CD4-positive, alpha-beta T cell treated with Interleukin-4 for 4 hours (primary cell): ENCODE results near the gene ASAP2.

ENCODE experiments used
- DNase-seq: peaks from one replicate; pipeline ENCODE4 v3.0.0-alpha.2; 2020

The ASAP2 gene

DNA sequence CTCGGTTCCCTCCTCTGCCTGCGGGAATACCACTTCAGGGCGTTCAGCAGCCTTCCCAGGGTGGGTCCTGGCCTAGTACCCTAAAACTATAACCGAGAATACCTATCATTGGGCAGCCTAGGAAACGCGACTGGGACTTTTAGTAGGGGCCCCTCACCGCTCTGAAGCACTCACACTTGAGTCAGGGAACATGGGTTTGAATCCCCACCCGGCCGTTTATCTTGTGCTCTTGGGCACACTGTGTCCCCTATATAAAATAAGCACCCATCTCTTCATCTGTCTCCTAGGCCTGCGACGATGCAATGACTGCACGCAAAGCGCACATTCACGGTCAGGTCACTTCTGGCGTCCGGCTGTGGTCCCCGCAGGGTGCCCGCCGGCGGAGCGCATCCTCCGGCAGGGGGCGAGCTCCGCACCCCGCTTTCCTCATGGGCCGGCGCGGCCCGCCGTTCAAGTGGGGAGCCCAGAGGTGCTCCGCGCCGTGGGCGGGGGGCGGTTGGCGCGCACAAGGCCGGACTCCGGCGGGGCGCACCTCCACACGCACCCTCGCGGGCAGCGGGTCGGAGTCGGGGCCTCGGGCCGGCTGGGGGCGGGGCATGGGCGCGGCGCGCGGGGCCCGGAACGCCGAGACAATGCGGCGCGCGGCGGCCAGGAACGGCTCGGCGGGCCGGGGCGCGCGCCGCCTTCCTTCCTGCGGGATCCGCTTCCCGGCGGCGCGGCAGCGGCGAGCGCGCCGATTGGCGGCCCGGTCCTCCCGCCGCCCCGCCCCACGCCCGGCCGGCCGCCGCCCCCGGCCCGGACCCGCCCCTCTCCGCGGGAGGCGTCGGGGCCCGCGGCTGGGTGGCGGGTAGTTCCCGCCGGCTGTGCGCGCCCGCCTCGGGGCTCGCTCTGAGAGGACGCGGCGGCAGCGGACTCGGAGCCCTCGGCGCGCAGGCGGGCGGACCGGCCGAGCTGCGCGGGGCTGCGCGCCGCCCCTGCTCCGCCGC lies at the start of gene ASAP2:
TSS of gene ASAP2 (plus strand) at position 850 of the 986 bp plus-strand sequence. CDS start 293 bp downstream, outside the sequence.
- DNase-seq: no peak

DNA sequence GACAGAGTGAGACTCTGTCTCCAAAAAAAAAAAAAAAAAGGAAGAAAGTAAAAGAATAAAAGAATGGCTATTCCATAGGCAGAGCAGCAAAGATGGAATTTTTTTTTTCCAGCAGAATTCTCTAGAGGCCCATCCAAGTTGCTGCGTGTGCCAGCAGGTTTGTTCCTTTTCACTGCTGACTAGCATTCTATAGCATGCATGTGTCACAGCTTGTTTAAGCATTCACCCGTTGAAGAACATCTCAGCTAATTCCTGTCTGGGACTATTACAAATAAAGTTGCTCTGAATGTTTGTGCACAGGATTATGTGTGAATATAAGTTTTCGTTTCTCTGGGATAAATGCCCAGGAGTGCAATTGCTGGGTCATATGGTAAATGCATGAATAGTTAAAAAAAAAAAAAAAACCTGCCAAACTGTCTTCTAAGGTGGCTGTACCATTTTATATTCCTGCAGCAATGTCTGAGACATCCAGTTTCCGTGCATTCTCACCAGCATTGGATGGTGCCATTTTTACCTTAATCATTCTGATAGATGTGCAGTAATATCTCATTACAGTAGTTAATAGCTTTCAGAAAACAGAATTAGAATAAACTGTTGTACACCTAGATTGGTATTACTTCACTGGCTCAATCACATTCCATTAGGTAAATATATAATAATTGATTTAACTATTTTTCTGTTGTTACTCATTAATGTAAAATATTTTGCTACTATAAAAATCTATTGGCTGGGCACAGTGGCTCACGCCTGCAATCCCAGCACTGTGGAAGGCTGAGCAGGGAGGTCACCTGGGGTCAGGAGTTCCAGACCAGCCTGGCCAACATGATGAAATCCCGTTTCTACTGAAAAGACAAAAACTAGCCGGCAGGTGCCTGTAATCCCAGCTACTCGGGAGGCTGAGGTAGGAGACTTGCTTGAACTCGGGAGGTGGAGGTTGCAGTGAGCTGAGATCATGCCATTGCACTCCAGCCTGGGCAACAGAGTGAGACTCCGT lies 47.5 kb upstream of the ASAP2 start:
- DNase-seq: no peak

DNA sequence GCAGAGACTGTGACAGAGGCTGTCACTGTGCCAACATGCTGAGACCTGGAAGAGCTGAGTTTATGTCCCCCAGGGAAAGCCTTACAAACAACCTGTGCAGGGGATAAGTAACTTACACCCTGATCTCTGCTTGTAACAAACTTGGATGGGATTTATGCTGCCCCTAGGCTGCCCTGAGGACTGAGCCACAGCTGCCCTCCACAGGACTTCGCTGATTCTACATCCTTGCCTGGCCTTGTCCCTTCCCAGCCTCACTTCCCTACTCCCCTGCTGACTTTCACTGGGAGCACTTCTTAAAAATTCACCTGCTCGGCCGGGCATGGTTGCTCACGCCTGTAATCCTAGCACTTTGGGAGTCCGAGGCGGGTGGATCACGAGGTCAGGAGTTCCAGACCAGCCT lies 45.9 kb upstream of the ASAP2 start:
- DNase-seq: no peak

DNA sequence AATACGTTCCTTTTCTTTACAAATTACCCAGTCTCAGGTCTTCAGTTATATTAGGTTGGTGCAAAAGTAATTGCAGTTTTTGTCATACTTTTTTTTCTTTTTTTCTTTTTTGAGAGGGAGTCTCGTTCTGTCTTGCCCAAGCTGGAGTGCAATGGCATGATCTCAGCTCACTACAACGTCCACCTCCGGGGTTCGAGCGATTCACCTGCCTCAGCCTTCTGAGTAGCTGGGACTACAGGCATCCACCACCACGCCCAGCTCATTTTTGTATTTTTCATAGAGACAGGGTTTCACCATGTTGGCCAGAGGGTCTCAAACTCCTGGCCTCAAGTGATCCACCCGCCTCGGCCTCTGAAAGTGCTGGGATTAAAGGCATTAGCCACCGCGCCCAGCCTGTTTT lies 43.8 kb upstream of the ASAP2 start:
- DNase-seq: no peak

DNA sequence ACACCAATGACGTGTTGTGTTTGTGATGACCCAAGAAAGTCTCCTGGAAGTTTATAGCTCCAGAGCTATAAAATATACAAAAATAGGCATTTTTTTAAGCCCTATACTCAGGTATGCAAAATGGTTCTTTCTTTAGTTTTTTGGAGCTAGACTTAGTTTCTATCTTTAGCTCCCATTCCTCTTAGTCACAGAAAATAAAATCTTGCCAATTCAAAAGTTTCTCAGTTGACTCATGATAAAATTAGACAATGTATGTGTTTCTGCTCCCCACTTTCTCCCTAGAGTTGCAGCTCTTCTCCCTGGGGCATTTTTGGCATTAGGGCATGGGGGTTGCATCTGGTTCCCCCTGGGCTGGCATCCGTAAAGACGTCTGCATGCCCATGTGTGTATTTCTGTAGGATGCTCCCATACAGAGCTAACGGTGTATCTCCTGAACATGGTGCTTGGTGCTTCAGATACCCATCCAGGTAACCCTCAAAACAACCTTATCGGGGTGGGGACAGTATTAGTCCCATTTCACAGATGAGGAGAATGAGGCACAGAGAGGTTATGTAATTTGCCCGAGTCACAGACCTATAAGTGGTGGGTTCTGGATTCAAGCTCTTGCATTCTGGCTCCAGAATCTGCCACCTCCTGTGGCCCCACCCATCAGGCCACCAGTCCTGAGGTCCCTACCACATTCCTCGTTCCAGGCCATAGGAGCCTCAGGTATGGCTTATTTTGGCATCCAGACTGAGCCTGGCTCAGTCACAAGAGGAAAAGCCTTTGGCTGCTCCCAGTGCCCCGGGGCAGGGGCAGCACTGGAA lies 43.1 kb upstream of the ASAP2 start:
- DNase-seq: no peak

DNA sequence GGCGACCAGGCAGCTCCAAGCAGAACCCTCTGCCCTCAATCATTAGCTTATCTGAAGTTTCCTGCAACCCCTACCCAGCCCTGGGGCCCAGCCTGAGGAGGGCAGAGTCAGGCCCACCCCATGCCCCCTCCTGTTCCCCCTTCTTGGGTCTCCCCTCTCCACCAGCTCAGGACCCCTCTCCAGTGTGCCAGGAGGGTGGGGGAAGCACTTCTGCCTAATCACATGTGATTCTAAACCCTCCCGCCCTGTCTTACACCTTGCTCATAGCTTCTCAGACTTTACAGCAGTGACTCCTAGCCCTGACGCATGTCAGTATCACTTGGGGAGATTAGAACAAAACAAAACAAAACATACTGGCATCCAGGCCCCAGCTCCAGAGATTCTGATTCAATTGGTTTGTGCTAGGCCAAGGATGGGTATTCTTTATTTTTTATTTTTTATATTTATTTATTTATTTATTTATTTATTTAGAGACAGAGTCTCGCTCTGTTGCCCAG lies 42.5 kb upstream of the ASAP2 start:
- DNase-seq: no peak

DNA sequence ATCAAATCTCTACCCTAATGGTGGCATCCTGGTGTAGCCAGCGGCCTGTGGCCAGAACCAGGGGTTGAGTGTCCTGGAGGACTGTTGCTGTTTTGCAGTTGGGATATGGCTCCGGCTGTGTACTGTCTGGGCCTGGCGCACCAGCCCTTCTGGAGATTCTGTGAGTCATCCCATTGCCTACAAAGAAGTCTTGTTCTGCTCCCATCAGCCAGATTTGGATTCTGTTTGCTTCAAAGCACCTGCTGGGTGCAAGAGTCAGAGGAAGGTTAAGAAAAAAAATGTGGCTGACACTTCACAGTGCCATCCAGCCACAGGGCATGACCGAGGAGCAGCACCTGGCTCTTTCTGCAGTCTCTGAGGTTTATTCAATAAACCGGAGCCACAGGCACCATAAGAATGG lies 41.0 kb upstream of the ASAP2 start:
- no peak for DNase-seq

DNA sequence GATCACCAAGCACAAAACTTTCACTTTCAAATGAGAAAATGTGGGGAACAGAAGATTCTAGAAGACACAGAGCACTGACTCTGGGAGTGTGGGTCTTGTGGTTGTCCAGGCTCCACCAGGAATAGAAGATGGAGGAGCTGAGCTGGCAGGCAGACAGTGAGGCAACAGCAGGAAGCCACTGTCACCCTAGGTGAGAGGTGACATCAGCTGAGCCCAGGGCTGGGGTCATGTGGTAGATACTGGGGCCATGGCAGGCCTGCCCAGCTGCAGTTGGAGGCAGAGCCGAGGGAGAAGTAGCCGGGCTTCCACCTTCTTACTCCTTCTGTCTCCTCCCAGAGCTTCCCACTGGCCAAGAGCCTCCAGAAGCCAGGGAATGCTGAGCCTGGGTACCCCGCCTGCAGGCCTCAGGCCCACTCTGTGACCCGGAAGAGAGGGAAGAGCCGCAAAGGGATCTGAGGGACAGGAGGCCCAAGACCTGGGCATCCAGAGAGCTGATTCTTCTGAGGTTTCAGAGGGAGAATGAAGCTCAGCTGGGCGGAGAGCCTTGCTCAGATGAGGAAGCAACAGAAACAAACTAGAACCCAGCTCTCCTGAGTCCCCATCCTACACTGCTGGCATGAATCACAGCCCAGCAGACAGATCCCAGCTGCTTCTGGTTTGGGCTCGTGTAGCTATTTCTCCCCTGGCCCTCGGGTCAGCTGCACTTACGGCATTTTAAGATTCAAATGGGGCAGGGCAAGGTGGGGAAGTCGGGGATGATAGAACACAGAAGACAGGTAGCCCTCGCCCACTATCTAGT lies 39.8 kb upstream of the ASAP2 start:
- DNase-seq: no peak

DNA sequence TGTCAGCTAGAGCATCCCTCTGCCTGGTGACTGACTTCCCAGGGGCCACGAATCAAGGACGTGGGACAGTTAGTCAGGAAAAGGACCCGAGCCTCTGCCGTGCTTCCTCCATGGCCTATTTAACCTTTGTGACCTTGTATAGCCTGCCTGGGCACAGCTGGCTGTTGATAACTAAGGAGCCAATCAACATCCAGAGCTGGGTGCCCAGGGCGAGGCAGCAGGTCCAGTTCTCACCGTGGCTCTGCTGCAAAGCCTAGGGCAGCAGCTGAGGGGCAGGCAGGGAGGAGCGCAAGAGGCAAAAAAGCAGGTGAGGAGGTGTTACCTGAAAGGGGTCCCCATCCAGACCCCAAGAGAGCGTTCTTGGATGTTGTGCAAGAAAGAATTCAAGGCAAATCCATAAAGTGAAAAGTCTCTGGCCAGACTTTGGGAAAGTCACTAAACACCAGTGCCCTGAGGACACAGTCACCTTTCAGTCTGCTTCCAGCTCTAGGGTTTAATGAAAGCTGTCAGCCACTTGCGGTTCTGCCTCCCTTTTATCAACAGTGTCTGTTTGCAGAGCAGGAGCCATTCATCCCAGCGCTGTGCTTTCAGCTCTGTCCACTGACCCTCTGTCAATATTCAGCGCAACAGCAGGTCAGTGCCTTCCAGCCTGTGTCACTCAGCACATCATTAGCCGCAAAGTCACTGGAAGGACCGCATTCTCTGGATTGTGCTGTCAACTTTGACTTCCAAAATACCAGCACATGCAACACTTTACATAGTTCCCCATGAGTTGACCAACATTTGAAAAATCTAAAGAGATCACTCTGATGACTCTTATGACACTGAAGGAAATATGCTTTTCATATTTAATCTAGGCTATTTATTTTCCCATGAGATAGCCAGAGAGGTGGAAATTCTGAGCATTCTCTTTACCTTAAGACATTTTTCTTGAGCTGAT lies 38.6 kb upstream of the ASAP2 start:
- DNase-seq: no peak

DNA sequence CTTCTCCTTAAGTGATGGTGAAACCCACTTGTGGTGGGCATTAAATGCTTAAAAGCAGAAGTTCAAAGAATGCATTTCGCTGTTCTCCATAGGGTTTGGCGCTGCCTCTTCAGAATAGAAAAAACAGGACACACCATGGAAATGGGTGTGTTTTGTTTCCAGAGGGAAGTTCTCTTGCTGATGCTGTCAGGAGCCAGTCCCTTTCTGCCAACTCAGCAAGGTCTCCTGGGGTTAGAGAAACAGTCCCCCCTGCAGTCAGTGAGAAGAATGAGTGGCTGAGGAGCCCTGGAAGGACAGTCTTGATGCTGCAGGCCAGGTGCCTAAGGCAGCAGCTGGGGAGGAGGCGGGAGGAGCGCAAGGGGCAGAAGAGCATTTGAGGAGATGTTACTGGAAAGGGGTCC lies 37.8 kb upstream of the ASAP2 start:
- no peak for DNase-seq

DNA sequence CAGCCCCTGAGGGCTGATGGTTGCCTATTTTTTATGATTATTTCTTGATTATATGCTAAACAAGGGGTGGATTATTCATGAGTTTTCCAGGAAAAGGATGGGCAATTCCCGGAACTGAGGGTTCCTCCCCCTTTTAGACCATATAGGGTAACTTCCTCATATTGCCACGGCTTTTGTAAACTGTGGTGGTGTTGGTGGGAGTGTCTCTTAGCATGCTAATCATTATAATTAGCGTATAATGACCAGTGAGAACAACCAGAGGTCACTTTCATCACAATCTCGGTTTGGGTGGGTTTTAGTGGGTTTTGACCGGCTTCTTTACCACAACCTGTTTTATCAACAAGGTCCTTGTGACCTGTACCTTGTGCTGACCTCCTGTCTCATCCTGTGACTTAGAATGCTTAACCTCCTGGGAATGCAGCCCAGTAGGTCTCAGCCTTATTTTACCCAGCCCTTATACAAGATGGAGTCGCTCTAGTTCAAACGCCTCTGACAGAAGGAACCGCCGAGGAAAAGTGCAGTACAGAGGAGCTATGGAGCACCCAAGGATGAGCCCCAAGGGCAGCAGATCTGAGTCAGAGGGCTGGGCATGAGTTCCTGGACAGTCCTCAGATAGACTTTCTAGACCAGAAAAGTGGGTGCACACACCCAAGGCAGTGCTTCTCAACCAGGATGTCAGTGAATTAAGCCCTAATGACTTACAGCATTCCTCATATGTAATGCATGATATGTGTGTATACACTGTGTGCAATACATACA lies 37.1 kb upstream of the ASAP2 start:
- no peak for DNase-seq

DNA sequence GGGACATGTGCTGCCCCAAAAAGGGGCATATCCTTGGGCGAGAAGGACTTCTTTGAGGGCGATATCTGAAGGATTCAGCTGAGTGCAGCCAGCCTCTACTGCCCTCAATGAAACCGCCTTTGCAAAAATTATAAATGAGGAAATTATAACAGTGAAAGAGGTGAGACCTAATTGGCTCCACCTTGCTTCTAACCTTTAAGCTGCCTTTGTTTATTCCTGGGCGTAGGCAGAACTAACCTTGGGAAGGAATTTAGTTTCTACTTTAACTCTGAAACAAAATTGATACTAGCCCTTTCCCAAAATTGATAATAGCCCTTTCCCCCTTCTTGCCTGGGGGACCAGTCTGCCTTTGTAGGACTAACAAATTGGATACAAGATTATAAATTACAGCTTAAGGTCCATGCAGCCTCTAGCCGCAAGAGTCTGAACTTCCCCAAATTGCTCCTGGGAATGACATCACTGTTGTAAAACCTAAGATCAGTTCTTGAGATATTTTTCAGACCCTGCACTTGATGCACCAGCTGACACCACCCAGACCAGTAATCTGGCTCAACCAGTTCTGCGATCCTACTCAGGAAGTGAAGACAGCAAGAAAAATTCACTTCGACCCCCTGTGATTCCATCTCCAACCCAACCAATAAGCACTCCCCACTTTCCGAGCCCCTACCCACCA lies 36.0 kb upstream of the ASAP2 start:
- no peak for DNase-seq

DNA sequence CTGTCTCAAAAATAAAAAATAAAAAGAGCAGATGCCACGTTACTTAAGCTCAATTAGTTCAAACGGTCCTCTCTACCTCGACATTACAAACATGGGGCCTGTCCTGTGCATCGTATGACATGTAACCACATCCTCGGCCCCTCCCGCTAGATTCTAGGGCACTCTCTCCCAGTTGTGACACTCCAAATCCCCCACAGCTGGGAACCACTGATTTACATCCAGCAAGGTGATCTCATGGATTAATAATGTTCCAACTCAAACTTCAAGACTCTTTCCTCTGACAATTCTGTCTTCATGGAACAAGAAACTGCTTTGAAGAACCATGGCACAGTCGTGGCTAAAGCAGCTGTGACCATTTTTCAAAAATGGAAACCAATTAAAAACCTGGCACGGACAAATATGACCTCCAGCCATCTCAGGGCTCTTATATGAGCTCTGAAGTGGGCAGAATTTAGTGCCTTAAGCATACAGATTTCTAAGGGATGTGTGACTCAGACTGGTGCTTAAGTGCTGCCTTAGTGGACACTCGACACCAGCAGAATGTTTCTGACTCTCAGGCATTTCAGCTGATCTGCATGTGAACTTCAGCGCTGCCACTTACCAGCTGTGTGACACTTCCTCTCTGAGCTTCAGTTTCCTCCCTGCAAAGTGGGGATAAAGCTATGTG lies 31.7 kb upstream of the ASAP2 start:
- DNase-seq: no peak

DNA sequence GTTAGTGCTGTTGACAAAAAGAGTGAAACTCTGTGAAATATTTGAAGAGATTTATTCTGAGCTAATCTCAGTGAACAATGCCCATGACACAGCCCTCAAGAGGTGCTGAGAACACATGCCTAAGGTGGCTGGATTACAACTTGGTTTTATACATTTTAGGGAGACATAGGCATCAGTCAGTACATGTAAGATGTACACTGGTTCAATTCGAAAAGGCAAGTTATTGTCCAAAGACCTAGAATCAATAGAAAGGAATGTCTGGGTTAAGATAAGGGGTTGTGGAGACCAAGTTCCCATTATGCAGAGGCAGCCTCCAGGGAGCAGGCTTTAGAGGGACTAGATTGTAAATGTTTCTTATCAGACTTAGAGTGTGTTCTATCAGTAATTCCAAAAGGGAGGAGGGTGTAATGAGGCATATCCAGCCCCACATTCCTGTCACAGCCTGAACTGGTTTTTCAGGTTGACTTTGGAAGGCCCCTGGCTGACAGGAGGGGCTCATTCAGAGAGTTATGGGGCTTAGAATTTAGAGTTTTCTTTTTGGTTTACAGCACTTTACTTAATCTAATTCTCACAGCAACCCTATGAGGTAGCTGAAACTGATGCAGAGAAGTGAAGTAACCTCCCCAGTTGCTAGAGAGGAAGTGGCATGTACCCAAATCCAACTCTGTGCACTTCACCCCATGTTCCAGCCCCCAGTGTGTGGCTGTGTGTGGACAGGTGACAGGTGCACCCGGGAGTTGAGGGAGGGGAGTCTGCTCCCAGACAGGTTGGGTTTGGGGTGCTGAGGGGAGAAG lies 28.3 kb upstream of the ASAP2 start:
- DNase-seq: no peak

DNA sequence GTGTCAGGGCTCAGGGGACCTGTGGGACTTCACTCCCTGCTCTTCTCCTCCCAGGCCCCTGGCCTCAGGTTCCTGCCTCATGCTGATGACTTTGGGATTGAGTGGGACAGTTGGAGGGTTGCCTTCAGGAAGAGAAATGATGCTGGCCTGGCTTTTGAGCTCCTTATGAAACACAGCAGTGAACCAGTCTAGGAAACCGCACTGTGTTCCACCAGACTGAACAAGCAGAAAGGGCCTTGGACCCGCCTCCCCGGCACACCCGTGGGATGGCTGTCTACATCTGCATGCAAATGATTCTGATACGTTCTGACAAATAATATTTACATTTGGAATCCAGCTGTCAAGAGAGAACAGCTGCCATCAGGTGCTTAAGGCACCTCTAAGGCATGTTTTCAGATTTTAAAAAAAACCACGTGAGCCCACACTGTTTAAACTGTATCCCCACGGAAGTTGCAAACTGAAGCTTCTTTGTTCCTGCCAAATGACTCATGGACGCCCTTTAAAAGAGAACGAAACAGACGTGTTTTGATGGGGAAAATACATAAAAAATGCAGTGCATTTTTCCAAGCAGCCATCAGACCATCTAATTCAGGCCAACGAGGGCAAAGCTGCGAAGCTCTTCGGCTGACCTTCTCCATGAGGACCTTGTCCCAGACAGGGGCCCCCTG lies 27.6 kb upstream of the ASAP2 start:
- no peak for DNase-seq

DNA sequence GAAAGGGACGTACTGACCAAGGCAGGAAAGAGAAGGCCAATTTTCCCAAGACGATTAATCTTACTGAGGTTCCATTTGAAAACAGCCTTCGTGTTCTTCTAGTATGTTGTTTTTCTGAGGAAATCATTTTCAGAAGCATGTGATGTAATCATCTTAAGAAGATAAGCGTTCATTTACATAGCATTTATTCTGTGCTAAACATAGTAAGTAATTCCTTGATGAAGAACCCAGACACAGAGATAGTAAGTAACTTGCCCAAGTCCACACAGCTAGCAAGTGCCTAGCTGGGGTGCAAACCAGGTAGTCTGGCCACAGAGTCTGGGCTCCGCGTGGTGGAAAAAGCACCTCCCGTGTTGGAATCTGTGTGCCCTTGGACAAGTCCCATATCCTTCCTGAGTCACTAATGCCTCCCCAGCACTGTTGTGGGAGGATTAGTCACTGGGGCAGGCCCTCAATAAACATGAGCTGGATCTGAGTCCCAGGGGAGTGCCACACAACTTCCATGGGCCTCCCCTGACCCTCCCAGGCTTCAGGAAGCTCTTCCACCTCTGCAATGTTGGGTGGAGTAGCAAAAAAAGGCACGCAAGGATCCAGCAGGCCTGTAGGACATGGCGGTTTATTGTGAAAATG lies 26.9 kb upstream of the ASAP2 start:
- no peak for DNase-seq
